ENCODE measurements around the gene NPY.

The NPY gene

GRCh38 chr7:24316340-24316739 lies 32.4 kb downstream of the NPY start:
- no peak for DNase-seq

- DNase-seq: no peak
Measured at GRCh38 chr7:24318326-24318725, 34.3 kb downstream of the NPY start.

- DNase-seq: no peak
Measured at GRCh38 chr7:24319209-24319608, 35.2 kb downstream of the NPY start.

GRCh38 chr7:24323961-24324480 lies 40.0 kb downstream of the NPY start:
- no peak for DNase-seq

GRCh38 chr7:24325708-24326107 lies 41.7 kb downstream of the NPY start:
- no peak for DNase-seq

- no peak for DNase-seq
Measured at GRCh38 chr7:24328050-24328449, 44.1 kb downstream of the NPY start.

- no peak for DNase-seq
Measured at GRCh38 chr7:24328894-24329293, 44.9 kb downstream of the NPY start.

GRCh38 chr7:24334012-24334411 lies 50.0 kb downstream of the NPY start:
- no peak for DNase-seq

- no peak for DNase-seq
Measured at GRCh38 chr7:24334627-24335026, 50.6 kb downstream of the NPY start.

- DNase-seq: no peak
Measured at GRCh38 chr7:24336461-24336860, 52.5 kb downstream of the NPY start.

- DNase-seq: no peak
Measured at GRCh38 chr7:24337180-24337579, 53.2 kb downstream of the NPY start.

GRCh38 chr7:24339575-24339974 lies 55.6 kb downstream of the NPY start:
- DNase-seq: no peak

GRCh38 chr7:24340727-24341126 lies 56.7 kb downstream of the NPY start:
- DNase-seq: no peak
